B cell (primary cell): ENCODE results near the gene MEPCE. TPM values are rescaled to one million over a fixed set of nuclear protein-coding genes. Genes with fewer than 3 reads are reported as not detected.

Experiments
- ATAC-seq: fragments of 200-7000 bp; cut with Tn5 transposase; one replicate; pipeline ENCODE4 v1.10.0; 2021; ENCODE audit warnings: low read depth, mild to moderate bottlenecking, moderate number of reproducible peaks, moderate library complexity
- CTCF ChIA-PET: fragments of 350-600 bp; sonication (Branson Sonifier 250); formaldehyde crosslinking; loops from one replicate; lab custom pipeline; 2021; ENCODE audit warnings: antibody characterized with exemption, inconsistent platforms; lab: Charles Lee
- POLR2A ChIA-PET: fragments of 350-600 bp; sonication (Branson Sonifier 250); formaldehyde crosslinking; loops from one replicate; lab custom pipeline; 2021; ENCODE audit warnings: antibody characterized with exemption; lab: Charles Lee
- DNase-seq: peaks from one replicate; pipeline ENCODE4 v3.0.0; 2013
- H2AFZ ChIP-seq: 2 replicates; pipeline ENCODE4 v1.6.1; 2012; ENCODE audit warnings: mild to moderate bottlenecking, low read depth, low read length; ENCODE audit not compliant: insufficient read depth, poor library complexity, severe bottlenecking
- H3K27ac ChIP-seq, 2 donors: 1 replicate in 1 of 2; 2 replicates in 1 of 2; pipeline ENCODE4 v1.5.1; 2012 to 2013; ENCODE audit warnings: low read length in 2 of 2, mild to moderate bottlenecking in 2 of 2, moderate library complexity in 1 of 2
- H3K27me3 ChIP-seq, 4 experiments: fragments of 200-600 bp in 1 of 4; sonication (generic) in 1 of 4; replicated peaks in 1 of 4; 1 replicate in 2 of 4; 2 replicates in 2 of 4; pipeline versions ENCODE4 v1.6.1 to v1.7.0; 2013 to 2016; ENCODE audit warnings: low read length in 3 of 4, mild to moderate bottlenecking in 2 of 4, mixed read lengths in 1 of 4, moderate library complexity in 1 of 4; ENCODE audit not compliant: insufficient read depth in 4 of 4, control insufficient read depth in 3 of 4; ENCODE audit errors: control extremely low read depth in 1 of 4
- H3K36me3 ChIP-seq, 2 experiments: replicated peaks in 1 of 2; 1 replicate in 1 of 2; 2 replicates in 1 of 2; pipeline versions ENCODE4 v1.6.1 to v1.7.1; 2013; ENCODE audit warnings: low read length in 1 of 2; ENCODE audit not compliant: insufficient read depth in 2 of 2, control insufficient read depth in 1 of 2; ENCODE audit errors: control extremely low read depth in 1 of 2, extremely low read depth in 1 of 2
- H3K4me1 ChIP-seq, 2 donors: fragments of 200-600 bp in 1 of 2; sonication (generic) in 1 of 2; 1 replicate in 1 of 2; 2 replicates in 1 of 2; pipeline versions ENCODE4 v1.5.1 to v1.6.1; 2013 to 2017; ENCODE audit warnings: low read length in 2 of 2; ENCODE audit not compliant: control insufficient read depth in 2 of 2, insufficient read depth in 2 of 2
- H3K4me2 ChIP-seq: replicated peaks from 2 replicates; pipeline ENCODE3; 2012; ENCODE audit warnings: mild to moderate bottlenecking, low read depth, low read length; ENCODE audit not compliant: poor library complexity, severe bottlenecking
- H3K4me3 ChIP-seq, 5 experiments: fragments of 200-600 bp in 1 of 5; sonication (generic) in 1 of 5; 1 replicate in 3 of 5; 2 replicates in 2 of 5; pipeline versions ENCODE4 v1.5.1 to v1.7.0; 2011 to 2016; ENCODE audit warnings: low read length in 4 of 5, mild to moderate bottlenecking in 4 of 5, low read depth in 2 of 5, control low read depth in 1 of 5, moderate library complexity in 1 of 5; ENCODE audit not compliant: insufficient read depth in 1 of 5; ENCODE audit errors: control extremely low read depth in 1 of 5, extremely low read depth in 1 of 5
- H3K79me2 ChIP-seq: fragments of 200-600 bp; sonication (generic); one replicate; pipeline ENCODE4 v1.6.0; 2016; ENCODE audit warnings: low read length; ENCODE audit not compliant: control insufficient read depth, insufficient read depth
- H3K9ac ChIP-seq: fragments of 200-600 bp; sonication (generic); 2 replicates; pipeline ENCODE4 v1.6.1; 2017; ENCODE audit warnings: mild to moderate bottlenecking, low read length, moderate library complexity
- H3K9me3 ChIP-seq, 3 donors: one replicate each; pipeline versions ENCODE4 v1.6.1 to v1.7.1; 2013; ENCODE audit warnings: low read length in 2 of 3; ENCODE audit not compliant: control insufficient read depth in 2 of 3, insufficient read depth in 1 of 3; ENCODE audit errors: control extremely low read depth in 1 of 3
- H4K20me1 ChIP-seq: 2 replicates; pipeline ENCODE4 v1.6.0; 2012; ENCODE audit warnings: mild to moderate bottlenecking, low read length; ENCODE audit not compliant: insufficient read depth, control insufficient read depth, poor library complexity, severe bottlenecking
- H3K27ac Mint-ChIP-seq: one replicate; pipeline ENCODE4 v1.8.0; 2021; ENCODE audit warnings: mixed read lengths
- H3K27me3 Mint-ChIP-seq: one replicate; pipeline ENCODE4 v1.8.0; 2021; ENCODE audit warnings: mixed read lengths
- H3K4me1 Mint-ChIP-seq: one replicate; pipeline ENCODE4 v1.8.0; 2021; ENCODE audit warnings: mixed read lengths
- H3K4me3 Mint-ChIP-seq: one replicate; pipeline ENCODE4 v1.8.0; 2021; ENCODE audit warnings: mixed read lengths
- H3K9me3 Mint-ChIP-seq: one replicate; pipeline ENCODE4 v1.8.0; 2022; ENCODE audit warnings: mixed read lengths; ENCODE audit not compliant: insufficient read depth
- CTCF ChIP-seq: fragments of 200-600 bp; IDR thresholded peaks from one replicate; pipeline ENCODE4 v1.8.0; 2022; ENCODE audit warnings: antibody characterized with exemption, mild to moderate bottlenecking
- EZH2 ChIP-seq: IDR thresholded peaks from 2 replicates; pipeline ENCODE4 v1.6.1; 2012; ENCODE audit warnings: borderline replicate concordance, low read depth, mild to moderate bottlenecking, moderate library complexity, low read length; ENCODE audit not compliant: insufficient read depth, poor library complexity, severe bottlenecking
- WGBS: methylation state at CpG from one replicate; pipeline ENCODE4 v1.1.5; 2013; ENCODE audit warnings: missing lambda C conversion rate; ENCODE audit not compliant: insufficient coverage; 5-methylcytosine and 5-hydroxymethylcytosine counted together
- intact Hi-C: fragments of 100-400 bp; cut with micrococcal nuclease; formaldehyde crosslinking; loops from one replicate; pipeline ENCODE4 v1.10.0; 2022
- polyA plus RNA-seq: library from polyadenylated mRNA; depleted of rRNA; stranded (reverse); fragments of >200 nt; gene quantifications from 2 replicates; pipeline ENCODE4 v1.2.3, GENCODE V29; 2012
- total RNA-seq, 2 donors: library from RNA; stranded (reverse); fragments of 120-200 nt in 1 of 2; gene quantifications; 1 replicate in 1 of 2; 2 replicates in 1 of 2; pipeline versions ENCODE4 v1.2.3 to v1.2.4, GENCODE V29; 2013 to 2022

The MEPCE gene
- total and polyA plus RNA-seq, 2 donors (not counting 1 experiment from before 2014, with no cell fraction given): 54.5 to 90.6 TPM

DNA sequence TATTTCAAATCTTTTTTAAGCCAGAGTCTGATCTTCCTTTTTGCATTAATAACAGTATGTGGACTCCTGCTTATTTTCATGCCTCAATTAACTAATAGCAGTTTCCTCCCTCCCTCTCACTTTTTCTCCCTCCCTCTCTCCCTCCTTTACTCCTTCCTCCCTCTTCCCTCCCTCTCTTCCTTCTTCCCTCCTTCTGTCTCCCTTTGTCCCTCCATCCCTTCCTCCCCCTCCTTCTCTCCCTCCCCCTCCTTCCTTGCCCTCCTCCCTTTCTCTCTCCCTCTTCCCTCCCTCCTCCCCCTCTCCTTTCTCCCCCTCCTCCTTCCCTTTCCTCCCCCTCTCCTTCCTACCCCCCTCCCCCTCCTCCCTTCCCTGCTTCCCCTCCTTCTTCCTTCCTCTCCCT lies 3.1 kb upstream of the MEPCE start:
- TF ChIP-seq CTCF: no peak
- no peak for TF ChIP-seq EZH2
- Histone ChIP-seq H2AFZ (no peak overlapping the region), H3K4me3 (no peak overlapping the region), H3K4me1 (peaks cover 16 to 19% of the 10 kb centered on the region in 2 donors), H3K27me3 (no peaks in the 10 kb centered on the region), H3K9me3 (peaks cover 0 to 7% (median 0%) of the 10 kb centered on the region in 3 donors), H4K20me1 (peaks cover 13% of the 10 kb centered on the region), H3K9ac (no peak overlapping the region), H3K36me3 (peaks cover 0 to 9% of the 10 kb centered on the region in 2 experiments), H3K79me2 (peaks cover 10% of the 10 kb centered on the region), H3K4me2 (no peak overlapping the region), H3K27ac (no peak overlapping the region)
- no peak overlapping the region for H3K27ac Mint-ChIP-seq
- no peak overlapping the region for H3K4me3 Mint-ChIP-seq
- no peaks in the 10 kb centered on the region for H3K27me3 Mint-ChIP-seq
- ChIA-PET CTCF (interaction anchor here (3.4 kb wide), 1 partner anchor 19 kb away, joined by 19 read pairs; no protein-coding TSS in a partner anchor), POLR2A (no interaction called here)
- DNase-seq (no peak), ATAC-seq (no peak)
- intact Hi-C loops: no loop called here
- H3K9me3 Mint-ChIP-seq: no peaks in the 10 kb centered on the region
- peaks cover 21% of the 10 kb centered on the region for H3K4me1 Mint-ChIP-seq

- TF ChIP-seq CTCF: no peak
- no peak for TF ChIP-seq EZH2
- Histone ChIP-seq H3K4me3 (peak overlapping the region in 2 of 5 experiments; percentile 73 to 85), H3K4me2 (peak overlapping the region; percentile 84), H3K9me3 (peaks cover 0 to 7% (median 0%) of the 10 kb centered on the region in 3 donors), H3K4me1 (peaks cover 24 to 31% of the 10 kb centered on the region in 2 donors), H3K36me3 (peaks cover 0 to 16% of the 10 kb centered on the region in 2 experiments), H3K79me2 (peaks cover 21% of the 10 kb centered on the region), H3K27me3 (no peaks in the 10 kb centered on the region), H4K20me1 (peaks cover 25% of the 10 kb centered on the region), H3K9ac (peak overlapping the region; percentile 100), H3K27ac (peak overlapping the region; percentile 99 to 100), H2AFZ (peak overlapping the region; percentile 63)
- Mint-ChIP-seq H3K4me3 (peak overlapping the region; percentile 97), H3K27ac (peak overlapping the region; percentile 100), H3K9me3 (no peaks in the 10 kb centered on the region), H3K4me1 (peaks cover 33% of the 10 kb centered on the region), H3K27me3 (no peaks in the 10 kb centered on the region)
- ATAC-seq: no peak
- DNase-seq: no peak
- WGBS: 56% methylated on average over 12 of the region's 16 CpGs
- POLR2A ChIA-PET: interaction anchor here (0.5 to 3.5 kb wide), 18 partner anchors 9 to 956 kb away, joined by 3 to 44 read pairs (median 8); partner anchors contain the start of genes AP4M1, FBXO24, LAMTOR4 and LRCH4
- CTCF ChIA-PET: interaction anchor here (0.7 to 3.4 kb wide), 7 partner anchors 12 to 209 kb away, joined by 3 to 19 read pairs (median 4); no protein-coding TSS in a partner anchor
- intact Hi-C loops: loop anchor here (1.0 to 2.0 kb wide), 11 partner anchors 9 to 300 kb away; partner anchors contain the start of genes AGFG2, LAMTOR4, MOSPD3 and PPP1R35
Measured at GRCh38 chr7:100427762-100428198, 1.9 kb upstream of the MEPCE start.
